Right cardiac atrium (tissue), 5 donors: Measurements from ENCODE around the gene ABLIM2. TPM values are rescaled to one million over a fixed set of nuclear protein-coding genes. Genes with fewer than 3 reads are reported as not detected.
A peak's percentile ranks its signal among the peaks of the same experiment; 100 is the strongest.

Experiments
- ATAC-seq, 2 donors: fragments of 200-7000 bp; cut with Tn5 transposase; one replicate each; pipeline versions ENCODE4 v1.8.0 to v1.9.1; 2020; ENCODE audit warnings: moderate library complexity in 2 of 2, mild to moderate bottlenecking in 1 of 2
- DNase-seq, 3 donors: peaks; one replicate each; pipeline ENCODE4 v3.0.0-alpha.2; 2020
- H3K27ac ChIP-seq: one replicate; pipeline ENCODE4 v1.5.1; 2013; ENCODE audit warnings: mild to moderate bottlenecking, low read length, control low read depth, moderate library complexity
- H3K27me3 ChIP-seq: one replicate; pipeline ENCODE4 v1.6.1; 2013; ENCODE audit not compliant: control insufficient read depth, insufficient read depth
- H3K4me1 ChIP-seq: one replicate; pipeline ENCODE4 v1.6.1; 2013; ENCODE audit warnings: low read length; ENCODE audit not compliant: control insufficient read depth, insufficient read depth
- H3K4me3 ChIP-seq: one replicate; pipeline ENCODE4 v1.5.1; 2013; ENCODE audit warnings: low read length, control low read depth
- H3K9me3 ChIP-seq: one replicate; pipeline ENCODE4 v1.6.1; 2013; ENCODE audit warnings: low read length; ENCODE audit not compliant: control insufficient read depth
- WGBS: extraction: QIAGEN DNeasy Blood & Tissue Kit; methylation state at CpG from one replicate; pipeline ENCODE4 v1.1.7; 2013; 5-methylcytosine and 5-hydroxymethylcytosine counted together
- intact Hi-C, 4 donors: fragments of 100-400 bp; cut with DNase I; formaldehyde crosslinking; loops; one replicate each; pipeline versions ENCODE4 v1.11.0 to v1.14.0; 2022 to 2023
- polyA plus RNA-seq: library from polyadenylated mRNA; stranded (reverse); fragments of 200-250 nt; gene quantifications from one replicate; pipeline ENCODE4 v1.2.3, GENCODE V29; 2013
- total RNA-seq, 4 donors: library from RNA; stranded (reverse); fragmentation: NEBNext Ultra II Directional; extraction: Animal tissue kit (Norgen Biotek cat#: 25700); gene quantifications; one replicate each; pipeline ENCODE4 v1.2.1, GENCODE V29; 2021
- donor health status: healthy with polysubstance abuse.
- donor health status: DM: no; HTN: yes; CAD: no.
- donor health status: DM: no; HTN: no; CAD: no.
- donor health status: DM: no; HTN: yes; CAD: no; lungs with severe emphysema.
- donor health status: DM: yes; HTN: yes; CAD: no.

Gene ABLIM2
- total and polyA plus RNA-seq, 5 donors, result 4.2 to 17.4 (median 8.9) TPM

- H3K4me3 ChIP-seq, result no peak overlapping the region
- 76% methylated on average over 18 of the region's 18 CpGs for WGBS
- H3K27ac ChIP-seq, result no peak overlapping the region
- intact Hi-C loops, result no loop called here
- H3K9me3 ChIP-seq, result no peaks in the 10 kb centered on the region
- no peaks in the 10 kb centered on the region for H3K4me1 ChIP-seq
- peak in 1 of 3 donors; percentile 36 for DNase-seq
- ATAC-seq, result no peak
- no peaks in the 10 kb centered on the region for H3K27me3 ChIP-seq
Measured at GRCh38 chr4:8087921-8088495, 70.6 kb downstream of the ABLIM2 start.

GRCh38 chr4:8086783-8087445, 71.7 kb downstream of the ABLIM2 start:
- H3K4me1 ChIP-seq, result no peaks in the 10 kb centered on the region
- DNase-seq (peak in 1 of 3 donors; percentile 25), ATAC-seq (no peak)
- intact Hi-C loops, result no loop called here
- no peaks in the 10 kb centered on the region for H3K27me3 ChIP-seq
- WGBS, result 68% methylated on average over 14 of the region's 14 CpGs
- H3K27ac ChIP-seq, result no peak overlapping the region
- no peak overlapping the region for H3K4me3 ChIP-seq
- H3K9me3 ChIP-seq, result no peaks in the 10 kb centered on the region

- Histone ChIP-seq H3K27ac (no peak overlapping the region), H3K9me3 (no peaks in the 10 kb centered on the region), H3K4me3 (no peak overlapping the region), H3K27me3 (no peaks in the 10 kb centered on the region), H3K4me1 (no peaks in the 10 kb centered on the region)
- ATAC-seq, result no peak
- DNase-seq, result no peak
- 90% methylated on average over 22 of the region's 22 CpGs for whole genome bisulfite sequencing
- intact Hi-C loops, result no loop called here
Measured at GRCh38 chr4:8085491-8086117, 73.0 kb downstream of the ABLIM2 start.

DNA sequence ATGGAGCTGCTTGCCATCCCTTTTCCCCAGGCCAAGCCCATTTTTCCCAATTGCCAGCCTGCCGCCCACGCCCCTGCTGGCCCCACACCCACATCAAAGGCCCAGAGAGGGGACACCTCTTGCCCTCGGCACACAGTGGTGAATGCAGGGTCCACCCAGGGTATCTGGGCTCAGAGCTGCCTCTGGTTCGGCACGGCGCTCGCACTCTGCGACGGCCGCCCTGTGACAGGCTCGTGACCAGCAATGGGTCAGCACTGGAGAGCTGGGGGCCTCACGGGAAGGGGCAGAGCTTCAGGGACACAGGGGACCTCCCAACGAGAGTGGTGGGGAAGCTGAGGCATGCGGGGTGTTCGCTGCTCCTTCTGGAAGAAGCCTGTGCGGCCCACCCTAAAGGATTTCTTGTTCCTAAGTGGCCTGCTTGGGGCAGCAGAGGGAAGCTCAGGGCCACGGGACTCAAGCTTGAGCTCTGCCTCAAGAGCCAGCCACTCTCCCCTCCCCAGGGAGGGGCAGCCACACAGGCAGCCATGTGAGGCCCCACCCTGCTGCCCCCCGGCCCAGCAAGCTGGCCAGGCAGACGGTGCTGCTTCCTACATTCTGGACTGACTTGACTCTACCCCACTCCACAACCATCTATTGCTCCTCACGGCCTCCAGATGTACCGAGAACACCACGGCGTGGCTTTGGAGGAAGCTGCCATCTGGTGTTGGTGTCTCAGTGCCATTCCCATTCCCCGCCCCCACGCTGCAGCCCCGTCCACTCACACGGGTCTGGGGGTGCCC, 73.7 kb downstream of the ABLIM2 start:
- no peak overlapping the region for H3K27ac ChIP-seq
- intact Hi-C loops, result no loop called here
- H3K9me3 ChIP-seq, result no peaks in the 10 kb centered on the region
- WGBS, result 91% methylated on average over 27 of the region's 27 CpGs
- no peaks in the 10 kb centered on the region for H3K27me3 ChIP-seq
- no peaks in the 10 kb centered on the region for H3K4me1 ChIP-seq
- no peak for ATAC-seq
- DNase-seq, result peak in 1 of 3 donors; percentile 36
- H3K4me3 ChIP-seq, result no peak overlapping the region

DNA sequence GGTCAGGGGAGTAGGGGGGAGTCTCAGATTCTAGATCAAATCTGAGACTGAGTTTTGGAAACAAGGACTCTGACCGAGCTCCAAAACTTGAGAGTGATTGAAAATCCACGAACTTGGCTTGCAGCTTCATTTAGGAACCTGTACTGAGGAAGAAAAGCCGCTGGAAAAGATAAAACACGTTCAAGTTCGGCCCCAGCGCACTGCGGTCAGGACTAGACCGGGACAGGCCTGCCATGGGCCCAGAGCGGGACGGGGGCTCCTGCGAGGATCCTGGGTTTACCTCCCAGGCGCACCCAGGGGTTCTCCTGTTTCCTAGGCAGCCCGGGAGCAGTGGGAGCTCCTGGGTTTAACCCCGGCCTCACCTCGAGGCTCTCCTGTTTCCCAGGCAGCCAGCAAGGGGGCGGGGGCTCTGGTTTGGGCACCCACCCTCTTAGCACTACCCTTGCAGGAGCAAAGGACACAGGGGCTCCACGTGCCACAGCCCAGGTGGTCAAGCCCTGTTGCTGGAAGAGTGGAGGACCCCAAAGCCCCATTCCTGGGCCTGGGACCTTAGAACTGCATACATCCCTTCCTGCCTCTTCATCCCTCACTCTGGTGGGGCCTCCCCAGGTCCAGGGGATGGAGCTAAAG, 74.5 kb downstream of the ABLIM2 start:
- H3K4me1 ChIP-seq, result no peaks in the 10 kb centered on the region
- no peaks in the 10 kb centered on the region for H3K27me3 ChIP-seq
- H3K9me3 ChIP-seq, result no peaks in the 10 kb centered on the region
- H3K4me3 ChIP-seq, result no peak overlapping the region
- no peak overlapping the region for H3K27ac ChIP-seq
- WGBS, result 88% methylated on average over 17 of the region's 17 CpGs
- ATAC-seq, result no peak
- intact Hi-C loops, result no loop called here
- peak in 1 of 3 donors; percentile 46 for DNase-seq

GRCh38 chr4:8083086-8083825, 75.4 kb downstream of the ABLIM2 start:
- no peak overlapping the region for H3K27ac ChIP-seq
- peak in 1 of 3 donors; percentile 45 for DNase-seq
- 80% methylated on average over 21 of the region's 21 CpGs for WGBS

GRCh38 chr4:8082517-8083055, 76.0 kb downstream of the ABLIM2 start:
- ATAC-seq, result no peak
- intact Hi-C loops, result no loop called here
- no peak overlapping the region for H3K4me3 ChIP-seq
- WGBS, result 59% methylated on average over 10 of the region's 10 CpGs
- no peak for DNase-seq
- H3K27me3 ChIP-seq, result no peaks in the 10 kb centered on the region
- H3K27ac ChIP-seq, result no peak overlapping the region
- no peaks in the 10 kb centered on the region for H3K4me1 ChIP-seq
- no peaks in the 10 kb centered on the region for H3K9me3 ChIP-seq

More at GRCh38 chr4:8083086-8083825, 75.4 kb downstream of the ABLIM2 start:
- Histone ChIP-seq H3K4me1 (no peaks in the 10 kb centered on the region), H3K27me3 (no peaks in the 10 kb centered on the region), H3K9me3 (no peaks in the 10 kb centered on the region), H3K4me3 (no peak overlapping the region)
- intact Hi-C loops, result no loop called here
- ATAC-seq, result no peak

DNA sequence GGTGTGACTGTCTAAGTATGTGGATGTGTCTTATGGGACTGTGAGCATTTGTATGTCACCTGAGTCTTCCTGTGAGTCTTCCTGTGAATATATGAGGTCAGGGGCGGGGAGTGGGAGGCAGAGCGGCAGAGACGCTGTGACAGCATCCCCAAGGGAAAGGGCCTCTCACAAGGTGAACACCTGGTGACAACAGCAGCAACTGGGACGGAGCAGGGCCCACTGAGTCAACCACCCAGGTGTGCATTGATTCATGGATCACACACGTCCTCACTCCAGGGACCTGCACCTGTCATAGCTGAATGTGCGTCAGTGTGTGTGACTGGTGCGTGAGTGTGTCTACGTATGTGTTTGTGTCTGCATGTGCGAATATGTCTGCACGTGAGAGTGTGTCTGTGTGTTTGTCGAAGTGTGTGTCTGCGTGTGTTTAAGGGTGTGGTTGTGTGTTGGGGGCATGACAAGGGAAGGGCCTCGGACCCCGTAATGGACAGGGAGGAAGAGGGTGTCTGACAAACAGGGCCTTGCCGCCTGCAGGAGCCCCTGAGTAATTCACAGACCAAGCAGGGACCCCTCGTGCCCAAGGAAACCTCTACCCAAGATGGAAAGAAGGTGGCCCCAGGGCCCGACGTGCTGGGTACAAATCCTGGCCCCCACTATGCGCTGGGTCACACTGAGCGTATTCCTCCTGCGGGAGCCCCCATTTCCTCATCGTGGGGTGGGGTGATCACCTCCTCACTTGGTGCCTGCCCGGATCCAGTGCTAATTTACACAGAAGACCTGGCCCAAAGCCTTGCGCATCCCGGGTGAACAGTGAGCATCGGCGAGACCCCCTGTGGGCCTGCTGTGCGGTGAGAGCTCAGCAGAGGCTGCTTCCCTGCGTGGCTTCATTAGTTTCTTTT, 76.7 kb downstream of the ABLIM2 start:
- Histone ChIP-seq H3K4me3 (no peak overlapping the region), H3K27ac (no peak overlapping the region), H3K9me3 (no peaks in the 10 kb centered on the region), H3K27me3 (no peaks in the 10 kb centered on the region), H3K4me1 (no peaks in the 10 kb centered on the region)
- intact Hi-C loops, result no loop called here
- WGBS, result 85% methylated on average over 29 of the region's 29 CpGs
- ATAC-seq, result no peak
- peak in 1 of 3 donors; percentile 32 for DNase-seq

DNA sequence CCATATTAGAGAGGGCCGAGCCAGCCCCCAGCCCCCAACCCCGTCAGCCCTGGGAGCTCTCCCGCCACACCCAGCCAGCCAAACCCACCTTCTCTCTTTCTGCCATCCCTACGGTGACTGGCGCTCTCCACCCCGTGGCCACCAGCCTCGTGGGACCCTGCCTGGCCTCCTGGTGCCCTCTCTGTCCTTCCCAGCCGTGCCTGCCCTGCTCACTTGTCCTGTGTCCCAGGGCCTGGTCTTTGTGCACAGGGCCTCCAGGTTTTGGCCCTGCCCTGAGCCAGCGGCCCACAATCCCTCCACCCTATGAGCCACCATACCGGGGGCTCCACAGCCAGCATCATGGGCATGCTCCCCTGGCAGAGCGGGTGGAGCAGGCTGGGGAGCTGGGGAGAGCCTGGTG, 77.4 kb downstream of the ABLIM2 start:
- ATAC-seq (no peak), DNase-seq (peak in 1 of 3 donors; percentile 47)
- no peak overlapping the region for H3K4me3 ChIP-seq
- no peak overlapping the region for H3K27ac ChIP-seq
- 88% methylated on average over 11 of the region's 11 CpGs for WGBS
- H3K27me3 ChIP-seq, result no peaks in the 10 kb centered on the region
- no peaks in the 10 kb centered on the region for H3K4me1 ChIP-seq
- intact Hi-C loops, result no loop called here
- H3K9me3 ChIP-seq, result no peaks in the 10 kb centered on the region
